ENCODE measurements around the gene NXPH1. TPM values are rescaled to one million over a fixed set of nuclear protein-coding genes. Genes with fewer than 3 reads are reported as not detected.

Gene NXPH1
- total RNA-seq, 4 donors from 2014 or later: not detected

DNA sequence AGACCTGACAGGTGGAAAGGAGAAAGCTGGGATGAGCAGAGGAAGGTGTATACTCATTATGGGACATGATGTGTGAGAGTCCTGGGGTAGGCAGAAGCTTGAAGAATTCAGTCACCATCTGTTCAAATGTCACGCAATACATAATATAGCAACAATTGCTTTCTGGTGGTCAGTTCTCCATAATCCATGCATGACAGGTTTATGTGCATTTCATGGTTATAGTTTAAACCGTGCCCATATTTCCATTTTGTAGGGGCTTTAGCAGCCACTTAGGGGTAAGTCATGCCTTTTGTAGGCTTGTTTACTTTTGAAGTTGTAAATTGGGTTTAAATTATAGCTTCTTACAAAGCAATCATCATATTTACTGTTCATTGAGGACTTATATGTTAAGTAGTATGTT is 158.8 kb downstream of the NXPH1 start:
- H3K27me3 ChIP-seq: no peaks in the 10 kb centered on the region
- intact Hi-C loops (cut with DNase I; ENCODE audit: low total_unique reads) (no loop called here), in situ Hi-C loops (cut with MboI; ENCODE audit: low sequenced_read_pairs in 4 of 4) (no loop called here)
- H3K27ac ChIP-seq: no peak overlapping the region
- no peaks in the 10 kb centered on the region for H3K9me3 ChIP-seq
- no peak overlapping the region for H3K4me3 ChIP-seq
- TF ChIP-seq POLR2A (IDR thresholded peaks at IDR 0.05): no peak
- TF ChIP-seq, protein P1, sequence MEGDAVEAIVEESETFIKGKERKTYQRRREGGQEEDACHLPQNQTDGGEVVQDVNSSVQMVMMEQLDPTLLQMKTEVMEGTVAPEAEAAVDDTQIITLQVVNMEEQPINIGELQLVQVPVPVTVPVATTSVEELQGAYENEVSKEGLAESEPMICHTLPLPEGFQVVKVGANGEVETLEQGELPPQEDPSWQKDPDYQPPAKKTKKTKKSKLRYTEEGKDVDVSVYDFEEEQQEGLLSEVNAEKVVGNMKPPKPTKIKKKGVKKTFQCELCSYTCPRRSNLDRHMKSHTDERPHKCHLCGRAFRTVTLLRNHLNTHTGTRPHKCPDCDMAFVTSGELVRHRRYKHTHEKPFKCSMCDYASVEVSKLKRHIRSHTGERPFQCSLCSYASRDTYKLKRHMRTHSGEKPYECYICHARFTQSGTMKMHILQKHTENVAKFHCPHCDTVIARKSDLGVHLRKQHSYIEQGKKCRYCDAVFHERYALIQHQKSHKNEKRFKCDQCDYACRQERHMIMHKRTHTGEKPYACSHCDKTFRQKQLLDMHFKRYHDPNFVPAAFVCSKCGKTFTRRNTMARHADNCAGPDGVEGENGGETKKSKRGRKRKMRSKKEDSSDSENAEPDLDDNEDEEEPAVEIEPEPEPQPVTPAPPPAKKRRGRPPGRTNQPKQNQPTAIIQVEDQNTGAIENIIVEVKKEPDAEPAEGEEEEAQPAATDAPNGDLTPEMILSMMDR (IDR thresholded peaks at IDR 0.05 in 4 of 5, conservative IDR thresholded peaks at IDR 0.05 in 1 of 5): no peak
- no peak for DNase-seq
- H3K36me3 ChIP-seq: no peaks in the 10 kb centered on the region
- no peaks in the 10 kb centered on the region for H3K4me1 ChIP-seq
- ATAC-seq: no peak

DNA sequence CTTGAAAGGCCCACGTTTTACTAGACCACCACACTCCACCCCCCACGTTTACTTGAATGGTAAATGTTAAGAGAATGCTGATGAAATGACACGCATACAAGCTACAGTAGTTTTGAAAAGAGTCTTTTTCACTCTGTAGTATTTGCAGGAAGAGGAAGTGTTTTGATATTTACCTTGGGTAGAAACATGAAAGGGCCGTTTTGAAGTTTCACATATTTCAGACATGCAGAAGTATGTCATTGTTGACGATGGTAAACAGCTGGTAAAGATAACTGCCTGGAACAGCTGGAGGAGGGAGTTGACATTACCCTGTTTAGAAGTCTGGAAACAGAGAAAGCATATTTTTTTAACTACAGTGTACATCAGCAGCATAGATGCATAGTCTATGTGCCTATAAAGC is 160.7 kb downstream of the NXPH1 start:
- intact Hi-C loops (cut with DNase I; ENCODE audit: low total_unique reads): no loop called here

DNA sequence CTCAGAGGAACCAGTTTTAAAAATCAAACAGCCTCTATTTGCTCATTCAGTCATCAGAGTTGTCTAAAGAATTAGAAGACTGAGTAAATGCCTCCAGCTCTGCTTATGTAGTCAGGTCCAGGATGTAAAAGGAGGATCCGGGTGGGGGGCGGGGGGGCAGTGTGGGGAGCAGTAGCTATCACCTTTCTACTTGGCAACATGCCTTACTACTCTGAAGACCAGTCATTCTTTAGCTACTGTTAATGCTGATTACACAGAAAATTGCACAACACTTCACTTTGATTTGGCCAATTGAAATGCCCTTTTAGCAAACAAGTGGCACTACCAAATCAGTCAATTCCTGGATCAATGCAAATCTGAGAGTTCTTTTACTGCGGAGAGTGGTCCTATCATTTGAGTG is 164.2 kb downstream of the NXPH1 start:
- no peak for TF ChIP-seq POLR2A (IDR thresholded peaks at IDR 0.05)
- TF ChIP-seq, protein P1 (IDR thresholded peaks at IDR 0.05 in 4 of 5, conservative IDR thresholded peaks at IDR 0.05 in 1 of 5): no peak
- intact Hi-C loops (cut with DNase I; ENCODE audit: low total_unique reads): no loop called here

More for the DNA sequence above, 160.7 kb downstream of the NXPH1 start:
- no peak for ATAC-seq
- Histone ChIP-seq H3K27me3 (no peaks in the 10 kb centered on the region), H3K4me3 (no peak overlapping the region), H3K27ac (no peak overlapping the region), H3K9me3 (no peaks in the 10 kb centered on the region), H3K4me1 (no peaks in the 10 kb centered on the region), H3K36me3 (no peaks in the 10 kb centered on the region)
- no peak for TF ChIP-seq POLR2A (IDR thresholded peaks at IDR 0.05)
- TF ChIP-seq, protein P1 (IDR thresholded peaks at IDR 0.05 in 4 of 5, conservative IDR thresholded peaks at IDR 0.05 in 1 of 5): no peak
- no peak for DNase-seq
- in situ Hi-C loops (cut with MboI; ENCODE audit: low sequenced_read_pairs in 4 of 4): no loop called here

DNA sequence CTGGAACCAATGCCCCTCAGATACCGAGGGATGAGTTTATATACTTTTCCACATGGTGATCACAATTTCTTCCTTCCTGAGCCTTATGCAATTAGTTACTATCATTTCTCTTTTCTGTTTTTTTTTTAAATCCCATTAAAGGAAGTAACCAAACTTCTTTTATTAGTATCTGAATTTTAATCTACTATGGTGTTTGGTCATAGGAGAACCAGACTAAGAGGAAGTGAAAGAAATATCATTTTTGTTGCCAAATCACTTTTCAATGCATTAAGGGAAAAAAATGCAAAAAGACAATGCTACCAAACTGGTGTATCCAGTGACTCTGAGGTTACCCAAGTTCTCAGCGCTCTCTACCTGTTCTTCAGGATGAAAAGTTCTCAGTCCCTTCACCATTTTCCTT is 167.7 kb downstream of the NXPH1 start:
- intact Hi-C loops (cut with DNase I; ENCODE audit: low total_unique reads): no loop called here
- H3K4me1 ChIP-seq: no peaks in the 10 kb centered on the region
- no peaks in the 10 kb centered on the region for H3K27me3 ChIP-seq
- no peak for DNase-seq
- H3K9me3 ChIP-seq: no peaks in the 10 kb centered on the region
- H3K4me3 ChIP-seq: no peak overlapping the region
- no peak for TF ChIP-seq POLR2A (IDR thresholded peaks at IDR 0.05)
- TF ChIP-seq, protein P1 (IDR thresholded peaks at IDR 0.05 in 4 of 5, conservative IDR thresholded peaks at IDR 0.05 in 1 of 5): no peak
- ATAC-seq: no peak
- no peaks in the 10 kb centered on the region for H3K36me3 ChIP-seq
- in situ Hi-C loops (cut with MboI; ENCODE audit: low sequenced_read_pairs in 4 of 4): no loop called here
- H3K27ac ChIP-seq: no peak overlapping the region

More for the DNA sequence above, 164.2 kb downstream of the NXPH1 start:
- ATAC-seq: no peak
- in situ Hi-C loops (cut with MboI; ENCODE audit: low sequenced_read_pairs in 4 of 4): no loop called here
- Histone ChIP-seq H3K36me3 (no peaks in the 10 kb centered on the region), H3K4me3 (no peak overlapping the region), H3K27ac (no peak overlapping the region), H3K4me1 (no peaks in the 10 kb centered on the region), H3K9me3 (no peaks in the 10 kb centered on the region), H3K27me3 (no peaks in the 10 kb centered on the region)
- DNase-seq: no peak

DNA sequence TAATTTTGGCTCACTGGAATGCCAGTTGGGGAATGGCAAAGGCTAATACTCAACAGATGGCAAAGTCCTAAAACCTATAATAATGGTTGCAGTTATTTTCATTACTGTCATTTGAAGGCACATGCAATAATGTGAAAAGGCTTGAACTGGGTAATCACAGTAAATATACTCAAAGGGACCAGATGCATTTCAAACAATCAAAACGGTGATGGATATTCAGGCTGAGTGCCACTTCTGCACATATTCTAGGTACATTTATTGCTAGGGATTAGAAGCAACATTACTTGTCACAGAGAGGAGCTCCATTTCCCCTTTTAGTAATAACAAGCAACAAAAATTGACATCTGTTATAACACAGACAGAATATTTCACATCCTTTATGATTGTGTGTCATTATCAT is 171.8 kb downstream of the NXPH1 start:
- in situ Hi-C loops (cut with MboI; ENCODE audit: low sequenced_read_pairs in 4 of 4): no loop called here

More for the DNA sequence above, 171.8 kb downstream of the NXPH1 start:
- no peaks in the 10 kb centered on the region for H3K9me3 ChIP-seq
- no peaks in the 10 kb centered on the region for H3K36me3 ChIP-seq
- H3K4me3 ChIP-seq: no peak overlapping the region
- intact Hi-C loops (cut with DNase I; ENCODE audit: low total_unique reads): no loop called here
- ATAC-seq: no peak
- TF ChIP-seq, protein P1 (IDR thresholded peaks at IDR 0.05 in 4 of 5, conservative IDR thresholded peaks at IDR 0.05 in 1 of 5): no peak
- TF ChIP-seq POLR2A (IDR thresholded peaks at IDR 0.05): no peak
- no peak overlapping the region for H3K27ac ChIP-seq
- no peaks in the 10 kb centered on the region for H3K27me3 ChIP-seq
- no peaks in the 10 kb centered on the region for H3K4me1 ChIP-seq
- no peak for DNase-seq
